HCT116 (cell line): Measurements from ENCODE around the gene CCDC86. TPM values are rescaled to one million over a fixed set of nuclear protein-coding genes. Genes with fewer than 3 reads are reported as not detected.

Source experiments
- ATAC-seq: fragments of 200-7000 bp; cut with Tn5 transposase; 2 replicates; pipeline ENCODE4 v1.9.1; 2020; ENCODE audit warnings: mild to moderate bottlenecking, moderate library complexity
- BruUV-seq: library from RNA; stranded (reverse); fragments of 400-500 nt; replicated peaks from 2 replicates; lab custom pipeline; 2021; lab: Mats Ljungman, UMichigan
- CTCF ChIA-PET: fragments of 300-600 bp; sonication (Branson Sonifier 250); formaldehyde crosslinking; loops from one replicate; lab custom pipeline; 2021; ENCODE audit warnings: antibody characterized with exemption; lab: Charles Lee
- POLR2A ChIA-PET: fragments of 300-600, 350-600 bp; sonication (Branson Sonifier 250); formaldehyde crosslinking; loops from one replicate; lab custom pipeline; 2021; ENCODE audit warnings: antibody characterized with exemption; lab: Charles Lee
- RAD21 ChIA-PET, 2 experiments: fragments of 300-600 bp; sonication (Branson Sonifier 250); formaldehyde crosslinking; loops; one replicate each; lab custom pipeline; 2023; ENCODE audit warnings: low total read pairs in 2 of 2; ENCODE audit not compliant: uncharacterized antibody in 2 of 2, unreplicated experiment in 2 of 2, low non-redundant PET in 1 of 2; lab: Charles Lee
- DNase-seq: peaks from one replicate; pipeline ENCODE4 v3.0.0-alpha.2; 2010; ENCODE audit warnings: low read depth, low spot score
- H2AFZ ChIP-seq: fragments of 200-600 bp; shearing (Covaris generic), sonication (generic); 2 replicates; pipeline ENCODE4 v1.6.1; 2017; ENCODE audit warnings: low read depth, mixed run types, mixed read lengths, antibody characterized with exemption, low read length; ENCODE audit not compliant: poor library complexity, severe bottlenecking
- H3K27ac ChIP-seq: 2 replicates; pipeline ENCODE4 v1.5.1; 2012; ENCODE audit warnings: low read depth, low read length
- H3K27me3 ChIP-seq: fragments of 200-600 bp; sonication (generic); 2 replicates; pipeline ENCODE4 v1.6.1; 2016; ENCODE audit warnings: mixed run types, low read length, mixed read lengths; ENCODE audit not compliant: insufficient read depth
- H3K36me3 ChIP-seq, 2 experiments: fragments of 200-500 bp in 1 of 2; fragments of 200-600 bp in 1 of 2; sonication (Bioruptor generic) in 1 of 2; sonication (generic) in 1 of 2; 2 replicates each; pipeline versions ENCODE4 v1.5.1 to v1.6.1; 2014 to 2016; ENCODE audit warnings: low read length in 2 of 2, inconsistent platforms in 1 of 2, mixed read lengths in 1 of 2, mixed run types in 1 of 2; ENCODE audit not compliant: insufficient read depth in 2 of 2, control insufficient read depth in 1 of 2
- H3K4me1 ChIP-seq, 2 experiments: fragments of 200-600 bp in 1 of 2; sonication (generic) in 1 of 2; 2 replicates each; pipeline versions ENCODE4 v1.5.1 to v1.6.1; 2012 to 2017; ENCODE audit warnings: low read length in 2 of 2, inconsistent platforms in 1 of 2, mild to moderate bottlenecking in 1 of 2, mixed read lengths in 1 of 2, mixed run types in 1 of 2, moderate library complexity in 1 of 2; ENCODE audit not compliant: insufficient read depth in 2 of 2, control insufficient read depth in 1 of 2
- H3K4me2 ChIP-seq: fragments of 200-600 bp; sonication (generic); 2 replicates; pipeline ENCODE4 v1.6.1; 2017; ENCODE audit warnings: mixed run types, low read length, mixed read lengths
- H3K4me3 ChIP-seq, 2 experiments: fragments of 200-600 bp in 1 of 2; sonication (generic) in 1 of 2; replicated peaks in 1 of 2; 2 replicates each; pipeline ENCODE4 v1.5.1; 2011 to 2016; ENCODE audit warnings: low read length in 2 of 2, control low read depth in 1 of 2, low read depth in 1 of 2, mild to moderate bottlenecking in 1 of 2, mixed read lengths in 1 of 2, mixed run types in 1 of 2
- H3K79me2 ChIP-seq: fragments of 200-600 bp; sonication (generic); 2 replicates; pipeline ENCODE4 v1.6.1; 2017; ENCODE audit warnings: mild to moderate bottlenecking, mixed run types, low read length, moderate library complexity, mixed read lengths; ENCODE audit not compliant: insufficient read depth
- H3K9ac ChIP-seq: fragments of 200-600 bp; sonication (generic); 2 replicates; pipeline ENCODE4 v1.6.1; 2016; ENCODE audit warnings: low read length, mixed read lengths
- H3K9me2 ChIP-seq: fragments of 200-600 bp; sonication (generic), shearing (Covaris generic); 2 replicates; pipeline ENCODE4 v1.6.1; 2017; ENCODE audit warnings: mixed run types, mild to moderate bottlenecking, moderate library complexity; ENCODE audit not compliant: insufficient read depth
- H3K9me3 ChIP-seq, 2 experiments: fragments of 200-500 bp in 1 of 2; fragments of 200-600 bp in 1 of 2; sonication (Bioruptor generic) in 1 of 2; sonication (generic) in 1 of 2; 2 replicates each; pipeline ENCODE4 v1.6.1; 2014 to 2017; ENCODE audit warnings: low read length in 2 of 2, mixed read lengths in 2 of 2, inconsistent platforms in 1 of 2, low read depth in 1 of 2, mild to moderate bottlenecking in 1 of 2, mixed run types in 1 of 2, moderate library complexity in 1 of 2; ENCODE audit not compliant: control insufficient read depth in 1 of 2, insufficient read depth in 1 of 2
- H4K20me1 ChIP-seq: fragments of 200-600 bp; sonication (generic), shearing (Covaris generic); 2 replicates; pipeline ENCODE4 v1.6.1; 2017; ENCODE audit warnings: mixed run types, mild to moderate bottlenecking, moderate library complexity; ENCODE audit not compliant: insufficient read depth
- CBX3 ChIP-seq: IDR thresholded peaks from 2 replicates; pipeline ENCODE4 v1.6.1; 2012; ENCODE audit warnings: low read depth
- CEBPB ChIP-seq: IDR thresholded peaks from 2 replicates; pipeline ENCODE4 v1.6.1; 2012; ENCODE audit warnings: low read depth
- EZH2phosphoT487 ChIP-seq: fragments of 200-600 bp; IDR thresholded peaks from 2 replicates; pipeline ENCODE4 v1.6.1; 2018; ENCODE audit warnings: antibody characterized with exemption, borderline replicate concordance
- RAD21 ChIP-seq: IDR thresholded peaks from 2 replicates; pipeline ENCODE4 v1.6.1; 2012; ENCODE audit warnings: low read depth, mild to moderate bottlenecking
- SP1 ChIP-seq: IDR thresholded peaks from 2 replicates; pipeline ENCODE4 v1.6.1; 2012; ENCODE audit warnings: low read depth
- ZNF274 ChIP-seq: fragments of 200-500 bp; sonication (Bioruptor generic); IDR thresholded peaks from 2 replicates; pipeline ENCODE4 v1.6.1; 2014; ENCODE audit warnings: mild to moderate bottlenecking, low read depth, low read length, inconsistent platforms
- intact Hi-C: fragments of 100-400 bp; cut with micrococcal nuclease; formaldehyde crosslinking; loops from 2 replicates; pipeline ENCODE4 v1.10.0; 2022
- total RNA-seq: library from RNA; stranded (reverse); gene quantifications from one replicate; pipeline ENCODE4 v1.2.1, GENCODE V29; 2021; ENCODE audit not compliant: unreplicated experiment
- TF ChIP-seq, protein P1 (sequence below): IDR thresholded peaks from 2 replicates; pipeline ENCODE4 v1.6.1; 2012; ENCODE audit warnings: low read depth
- TF ChIP-seq, protein P2 (sequence below): IDR thresholded peaks from 2 replicates; pipeline ENCODE4 v1.6.1; 2012

The CCDC86 gene
- total RNA-seq, 1 experiment from 2014 or later: 69.6 TPM

DNA sequence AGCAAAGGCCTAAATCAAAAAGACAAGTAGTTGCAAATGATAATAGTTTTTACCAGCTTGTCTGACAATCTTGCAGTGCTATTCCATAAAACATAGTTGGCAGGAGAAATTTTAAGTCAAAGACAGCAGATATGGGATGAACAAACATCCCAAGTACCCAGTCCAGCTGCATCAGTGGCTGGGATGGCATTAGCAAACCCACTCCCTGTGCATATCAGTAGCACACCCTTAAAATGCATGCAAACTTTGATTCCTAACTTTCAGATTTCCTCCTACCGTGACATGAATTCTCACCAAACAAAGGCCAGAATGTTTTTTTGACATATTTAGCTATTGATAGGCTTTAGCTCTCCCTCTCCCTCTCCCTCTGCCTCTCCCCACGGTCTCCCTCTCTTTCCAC lies 27.8 kb upstream of the CCDC86 start:
- no peak overlapping the region for H3K9ac ChIP-seq
- CTCF ChIA-PET: interaction anchor here (0.8 kb wide), 1 partner anchor 17 kb away, joined by 3 read pairs; no protein-coding TSS in a partner anchor
- H4K20me1 ChIP-seq: no peaks in the 10 kb centered on the region
- H3K79me2 ChIP-seq: no peaks in the 10 kb centered on the region
- no peak overlapping the region for H3K4me2 ChIP-seq
- H3K9me3 ChIP-seq: peaks cover 5 to 6% of the 10 kb centered on the region in 2 experiments; a peak in 2 of 4 replicates
- DNase-seq (no peak), ATAC-seq (no peak)
- TF ChIP-seq SP1: no peak
- TF ChIP-seq, protein P1, sequence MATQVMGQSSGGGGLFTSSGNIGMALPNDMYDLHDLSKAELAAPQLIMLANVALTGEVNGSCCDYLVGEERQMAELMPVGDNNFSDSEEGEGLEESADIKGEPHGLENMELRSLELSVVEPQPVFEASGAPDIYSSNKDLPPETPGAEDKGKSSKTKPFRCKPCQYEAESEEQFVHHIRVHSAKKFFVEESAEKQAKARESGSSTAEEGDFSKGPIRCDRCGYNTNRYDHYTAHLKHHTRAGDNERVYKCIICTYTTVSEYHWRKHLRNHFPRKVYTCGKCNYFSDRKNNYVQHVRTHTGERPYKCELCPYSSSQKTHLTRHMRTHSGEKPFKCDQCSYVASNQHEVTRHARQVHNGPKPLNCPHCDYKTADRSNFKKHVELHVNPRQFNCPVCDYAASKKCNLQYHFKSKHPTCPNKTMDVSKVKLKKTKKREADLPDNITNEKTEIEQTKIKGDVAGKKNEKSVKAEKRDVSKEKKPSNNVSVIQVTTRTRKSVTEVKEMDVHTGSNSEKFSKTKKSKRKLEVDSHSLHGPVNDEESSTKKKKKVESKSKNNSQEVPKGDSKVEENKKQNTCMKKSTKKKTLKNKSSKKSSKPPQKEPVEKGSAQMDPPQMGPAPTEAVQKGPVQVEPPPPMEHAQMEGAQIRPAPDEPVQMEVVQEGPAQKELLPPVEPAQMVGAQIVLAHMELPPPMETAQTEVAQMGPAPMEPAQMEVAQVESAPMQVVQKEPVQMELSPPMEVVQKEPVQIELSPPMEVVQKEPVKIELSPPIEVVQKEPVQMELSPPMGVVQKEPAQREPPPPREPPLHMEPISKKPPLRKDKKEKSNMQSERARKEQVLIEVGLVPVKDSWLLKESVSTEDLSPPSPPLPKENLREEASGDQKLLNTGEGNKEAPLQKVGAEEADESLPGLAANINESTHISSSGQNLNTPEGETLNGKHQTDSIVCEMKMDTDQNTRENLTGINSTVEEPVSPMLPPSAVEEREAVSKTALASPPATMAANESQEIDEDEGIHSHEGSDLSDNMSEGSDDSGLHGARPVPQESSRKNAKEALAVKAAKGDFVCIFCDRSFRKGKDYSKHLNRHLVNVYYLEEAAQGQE: no peak
- TF ChIP-seq EZH2phosphoT487: no peak
- no peak for TF ChIP-seq RAD21
- TF ChIP-seq, protein P2, sequence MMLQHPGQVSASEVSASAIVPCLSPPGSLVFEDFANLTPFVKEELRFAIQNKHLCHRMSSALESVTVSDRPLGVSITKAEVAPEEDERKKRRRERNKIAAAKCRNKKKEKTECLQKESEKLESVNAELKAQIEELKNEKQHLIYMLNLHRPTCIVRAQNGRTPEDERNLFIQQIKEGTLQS: no peak
- no peak for TF ChIP-seq CBX3
- TF ChIP-seq CEBPB: no peak
- no peak for TF ChIP-seq ZNF274
- POLR2A ChIA-PET: no interaction called here
- RAD21 ChIA-PET: no interaction called here
- no peak overlapping the region for H3K27ac ChIP-seq
- H3K4me3 ChIP-seq: no peak overlapping the region
- H3K4me1 ChIP-seq: no peaks in the 10 kb centered on the region
- H2AFZ ChIP-seq: no peak overlapping the region
- intact Hi-C loops: no loop called here
- BruUV-seq: no TSS peak
- no peaks in the 10 kb centered on the region for H3K9me2 ChIP-seq
- no peaks in the 10 kb centered on the region for H3K27me3 ChIP-seq
- H3K36me3 ChIP-seq: no peaks in the 10 kb centered on the region
